Neural progenitor cell (in vitro differentiated cells): ENCODE measurements around the gene C1QC.

Experiments
- CTCF ChIP-seq: fragments of 200-600 bp; sonication (generic); IDR thresholded peaks from 2 replicates; pipeline ENCODE4 v1.5.1; 2017; ENCODE audit warnings: antibody characterized with exemption, mild to moderate bottlenecking
- EZH2 ChIP-seq: fragments of 200-600 bp; sonication (generic); IDR thresholded peaks from 2 replicates; pipeline ENCODE4 v1.6.1; 2017; ENCODE audit warnings: antibody characterized with exemption, mild to moderate bottlenecking, moderate library complexity

- TF ChIP-seq CTCF (no peak), EZH2 (no peak)
These were observed 43.8 kb downstream of the C1QC start for GRCh38 chr1:22687191-22687590.
